ENCODE data around the gene ISL1.

Gene ISL1

DNA sequence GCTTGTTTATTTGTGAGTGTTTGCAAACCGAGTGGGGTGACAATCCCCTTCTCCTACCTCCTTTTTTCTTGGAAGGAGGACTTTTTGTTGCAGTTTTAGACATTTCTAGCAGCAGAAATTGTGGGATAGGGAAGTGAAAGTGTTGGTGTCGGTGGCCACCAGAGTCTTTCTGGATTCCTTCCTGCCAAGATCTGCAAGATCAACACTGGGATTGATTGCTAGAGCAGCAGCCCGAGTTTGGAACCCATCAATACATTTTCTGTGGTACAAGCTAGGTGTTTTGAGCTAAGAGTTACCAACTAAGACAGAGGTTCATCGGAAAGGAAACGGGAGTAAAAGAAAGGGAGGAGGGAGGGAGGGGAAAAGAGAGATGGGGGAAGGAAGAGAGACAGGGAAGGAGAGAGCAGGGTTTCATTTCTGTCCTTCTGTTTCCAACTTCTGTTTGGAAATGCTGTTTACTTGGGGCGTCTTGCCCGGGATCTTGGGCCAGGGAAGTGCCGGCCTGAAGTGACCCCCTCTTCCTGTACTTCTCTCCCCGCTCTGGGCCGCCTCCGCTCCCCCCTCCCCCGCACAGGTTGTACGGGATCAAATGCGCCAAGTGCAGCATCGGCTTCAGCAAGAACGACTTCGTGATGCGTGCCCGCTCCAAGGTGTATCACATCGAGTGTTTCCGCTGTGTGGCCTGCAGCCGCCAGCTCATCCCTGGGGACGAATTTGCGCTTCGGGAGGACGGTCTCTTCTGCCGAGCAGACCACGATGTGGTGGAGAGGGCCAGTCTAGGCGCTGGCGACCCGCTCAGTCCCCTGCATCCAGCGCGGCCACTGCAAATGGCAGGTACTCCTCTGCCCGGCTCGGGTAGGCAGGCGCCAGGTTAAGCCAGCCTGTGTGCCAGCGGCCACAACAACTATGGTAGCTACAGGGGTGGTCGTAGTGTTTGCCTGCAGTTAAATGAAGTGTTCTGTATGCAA, 4.0 kb downstream of the ISL1 start:
- in situ Hi-C loops (cut with MboI; ENCODE audit: low sequenced_read_pairs): no loop called here

DNA sequence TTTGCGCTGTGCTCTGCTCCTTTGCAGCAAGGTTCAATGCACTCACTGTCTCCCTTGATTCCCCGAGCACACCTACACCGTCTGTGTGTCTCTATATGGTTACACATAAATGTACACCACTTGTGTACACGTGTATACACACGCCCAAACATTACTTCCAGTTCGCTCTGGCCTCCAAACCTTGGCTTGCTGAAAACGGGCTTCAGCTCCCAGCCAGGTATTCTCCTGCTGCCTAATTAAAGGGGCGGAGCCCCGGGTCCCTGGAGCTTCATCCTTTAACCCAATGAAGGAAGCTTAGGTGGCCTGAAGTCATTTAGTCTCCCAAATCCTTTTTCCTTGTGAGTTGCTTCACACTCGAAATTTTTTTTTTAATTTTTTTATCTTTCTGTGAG, 4.6 kb downstream of the ISL1 start:
- in situ Hi-C loops (cut with MboI; ENCODE audit: low sequenced_read_pairs): no loop called here

DNA sequence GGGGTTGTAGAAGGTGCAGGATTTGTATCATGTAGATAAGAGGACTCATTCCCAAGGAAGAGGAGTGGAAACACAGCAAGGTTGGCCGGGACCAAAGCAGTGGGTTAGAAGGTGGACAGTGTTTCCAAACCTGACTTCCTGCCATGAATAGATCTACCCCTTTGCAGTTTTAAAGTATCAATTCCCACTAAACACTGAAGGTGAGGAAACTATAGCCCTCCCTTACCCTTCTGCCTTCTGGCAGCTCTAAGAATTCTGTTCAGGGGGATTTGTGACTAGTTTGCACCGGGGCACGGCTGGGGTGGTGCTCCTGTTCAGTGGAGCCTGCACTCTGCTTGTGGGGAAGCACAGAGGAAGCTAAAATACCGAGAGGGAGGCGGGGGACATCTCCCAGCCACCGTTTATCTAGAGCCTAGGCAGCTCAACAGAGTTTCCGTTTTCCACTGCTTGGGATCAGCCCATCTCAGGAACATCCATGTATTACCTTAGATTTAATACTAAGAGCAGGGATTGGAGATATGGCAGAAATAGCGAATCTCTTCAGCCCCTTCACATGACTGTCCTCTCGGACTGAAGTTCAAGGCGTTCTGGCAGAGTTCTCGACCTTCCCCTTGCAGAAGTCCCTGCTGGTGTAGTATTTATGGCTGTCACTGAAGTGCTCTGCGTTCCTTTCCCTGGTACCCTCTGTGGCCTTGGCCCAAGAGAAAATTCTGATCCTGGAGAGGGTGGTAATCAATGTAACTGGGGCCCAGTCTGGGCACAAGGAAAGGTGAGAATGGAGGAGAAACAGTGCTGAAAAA, 5.4 kb downstream of the ISL1 start:
- in situ Hi-C loops (cut with MboI; ENCODE audit: low sequenced_read_pairs): no loop called here

DNA sequence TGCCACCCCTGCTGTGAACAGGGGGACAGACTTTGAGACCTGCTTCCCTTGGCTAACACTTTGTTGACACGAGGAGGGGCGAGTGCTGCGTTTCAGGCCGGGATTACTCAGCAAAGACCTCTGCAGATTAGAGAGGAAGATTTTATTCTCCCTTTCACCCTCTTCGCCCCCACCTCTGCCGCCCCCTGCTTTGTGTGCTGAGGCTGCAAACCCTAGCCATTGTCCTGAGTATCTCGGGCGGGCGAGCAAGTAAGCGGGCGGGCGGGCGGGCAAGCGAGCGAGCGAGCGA, 6.0 kb downstream of the ISL1 start:
- in situ Hi-C loops (cut with MboI; ENCODE audit: low sequenced_read_pairs): no loop called here

DNA sequence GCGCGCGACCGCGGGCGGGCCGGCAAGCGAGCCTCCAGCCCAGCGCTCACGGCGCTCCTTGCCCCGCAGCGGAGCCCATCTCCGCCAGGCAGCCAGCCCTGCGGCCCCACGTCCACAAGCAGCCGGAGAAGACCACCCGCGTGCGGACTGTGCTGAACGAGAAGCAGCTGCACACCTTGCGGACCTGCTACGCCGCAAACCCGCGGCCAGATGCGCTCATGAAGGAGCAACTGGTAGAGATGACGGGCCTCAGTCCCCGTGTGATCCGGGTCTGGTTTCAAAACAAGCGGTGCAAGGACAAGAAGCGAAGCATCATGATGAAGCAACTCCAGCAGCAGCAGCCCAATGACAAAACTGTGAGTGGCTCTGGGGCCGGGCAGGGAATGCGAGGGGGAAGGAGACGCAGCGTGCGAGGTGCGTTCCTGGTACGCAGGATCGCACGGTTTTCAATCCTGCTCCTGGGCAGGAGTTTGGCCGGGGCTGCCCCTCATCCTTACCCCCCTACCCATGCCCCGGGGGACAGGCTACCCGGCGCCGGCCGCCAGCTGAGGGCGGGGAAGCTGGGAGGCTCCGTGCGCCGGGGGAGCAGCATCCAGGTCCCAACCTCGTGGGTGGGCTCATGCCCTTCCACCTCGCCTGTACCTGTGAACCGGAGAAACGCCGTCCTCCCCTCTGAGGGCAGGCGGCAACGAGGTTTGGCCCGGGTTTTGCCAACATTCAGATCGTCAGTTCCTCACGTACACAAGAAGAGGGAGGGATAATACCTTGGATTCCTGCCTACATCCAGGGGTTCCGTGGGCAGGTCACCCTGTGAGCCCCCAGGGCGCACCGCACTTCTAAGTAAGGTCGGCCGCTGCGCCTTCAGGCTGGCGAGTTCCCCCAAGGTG, 6.6 kb downstream of the ISL1 start:
- in situ Hi-C loops (cut with MboI; ENCODE audit: low sequenced_read_pairs): no loop called here

DNA sequence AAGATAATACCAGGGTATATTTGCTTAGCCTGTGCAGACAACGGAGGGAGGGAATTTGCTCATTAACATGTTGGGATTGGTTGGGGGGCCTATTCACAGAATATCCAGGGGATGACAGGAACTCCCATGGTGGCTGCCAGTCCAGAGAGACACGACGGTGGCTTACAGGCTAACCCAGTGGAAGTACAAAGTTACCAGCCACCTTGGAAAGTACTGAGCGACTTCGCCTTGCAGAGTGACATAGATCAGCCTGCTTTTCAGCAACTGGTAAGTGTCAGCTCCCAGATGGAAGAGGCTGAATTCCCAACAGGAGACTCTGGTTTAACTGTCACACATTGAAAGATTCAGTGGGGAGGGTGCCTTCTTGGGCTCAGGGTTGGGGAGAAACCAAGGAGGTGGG, 7.9 kb downstream of the ISL1 start:
- in situ Hi-C loops (cut with MboI; ENCODE audit: low sequenced_read_pairs): no loop called here

DNA sequence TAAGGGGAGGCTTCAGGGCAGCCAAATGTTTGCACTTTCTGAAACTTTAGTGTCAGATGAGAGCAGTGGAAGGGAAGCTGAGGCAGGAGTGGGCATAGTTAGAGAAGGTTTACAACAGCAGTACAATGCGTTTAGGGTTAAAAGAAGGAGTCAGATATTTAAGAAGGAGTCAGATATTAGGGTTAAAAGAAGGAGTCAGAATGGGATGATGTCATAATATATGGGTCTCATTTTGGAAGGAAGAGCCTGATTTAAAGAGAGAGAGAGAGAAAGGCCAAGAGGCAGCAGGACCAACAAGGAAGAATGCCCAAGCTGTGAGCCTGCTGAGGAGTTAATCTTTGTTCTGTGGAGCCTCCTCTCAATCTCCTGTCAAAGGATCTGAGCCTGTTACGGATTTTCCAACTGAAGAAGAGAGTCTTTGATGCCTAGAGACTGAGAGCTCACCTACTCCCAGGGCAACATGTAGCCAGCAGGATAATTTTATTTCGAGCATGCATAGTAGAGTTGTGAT, 9.5 kb downstream of the ISL1 start:
- in situ Hi-C loops (cut with MboI; ENCODE audit: low sequenced_read_pairs): no loop called here

DNA sequence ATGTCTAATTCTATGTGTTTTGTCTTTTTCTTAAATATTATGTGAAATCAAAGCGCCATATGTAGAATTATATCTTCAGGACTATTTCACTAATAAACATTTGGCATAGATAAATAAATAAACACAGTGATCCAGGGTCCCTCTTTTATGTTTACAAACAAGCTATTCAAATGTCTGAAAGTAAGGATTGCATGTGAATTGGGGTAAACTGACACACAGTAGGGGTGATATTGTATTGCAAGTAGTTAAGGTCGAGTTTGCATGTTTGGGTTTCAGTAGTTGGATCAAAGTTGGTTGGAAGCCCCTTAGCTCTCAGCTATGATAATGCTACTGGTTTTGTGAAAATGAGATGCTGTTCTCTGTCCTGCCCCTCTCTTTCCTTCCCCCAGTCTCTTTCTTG, 11.4 kb downstream of the ISL1 start:
- in situ Hi-C loops (cut with MboI; ENCODE audit: low sequenced_read_pairs): no loop called here

DNA sequence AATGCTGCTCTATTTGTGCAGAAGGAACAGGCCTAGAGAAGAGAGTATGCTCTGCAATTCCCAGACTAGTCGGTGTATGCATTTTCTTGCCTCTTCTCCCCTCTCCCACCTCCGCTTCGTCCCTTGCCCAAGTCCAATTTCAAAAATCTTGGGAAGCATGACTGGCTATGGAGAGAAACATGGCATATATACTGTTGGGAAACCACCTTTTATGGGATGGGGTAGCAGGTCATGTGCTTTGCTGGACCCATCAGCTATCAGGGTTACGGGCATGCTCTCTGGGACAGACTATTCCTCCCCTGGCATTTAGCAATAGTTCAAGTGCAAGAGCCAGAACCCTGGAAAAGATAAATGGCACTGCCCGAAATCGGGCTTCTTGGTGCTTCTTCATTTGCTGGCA, 12.0 kb downstream of the ISL1 start:
- in situ Hi-C loops (cut with MboI; ENCODE audit: low sequenced_read_pairs): no loop called here

DNA sequence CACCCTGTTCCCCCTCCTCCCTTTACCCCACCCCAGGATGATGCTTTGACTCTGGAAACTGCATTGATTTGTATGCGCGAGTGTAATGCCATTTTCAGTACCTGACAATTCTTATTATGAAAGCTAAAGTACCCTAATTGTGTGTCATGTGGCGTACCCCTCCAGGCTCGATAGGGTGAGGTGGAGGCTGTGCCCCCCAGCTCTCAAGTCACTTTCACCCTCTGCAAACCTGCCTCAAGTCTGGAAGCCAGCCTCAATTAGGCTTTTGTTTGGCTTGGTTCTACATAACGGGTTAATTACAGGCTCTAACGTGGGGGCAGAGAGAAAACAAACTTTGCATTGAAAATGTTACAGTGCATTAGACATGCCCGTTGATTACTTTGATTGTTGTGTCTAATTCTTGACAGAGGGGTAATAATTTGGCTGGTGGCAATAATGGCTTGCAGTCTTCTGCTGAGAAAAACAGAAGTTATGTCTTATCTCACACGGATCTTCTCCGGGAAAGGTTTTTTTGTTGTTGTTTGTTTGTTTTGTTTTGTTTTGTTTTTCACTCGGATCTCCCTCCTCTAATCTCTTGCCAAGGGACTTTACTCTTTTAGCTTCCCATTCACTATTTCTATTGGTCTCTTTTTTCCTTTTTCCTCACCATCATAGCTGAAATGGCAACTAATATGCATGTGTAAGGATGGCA, 12.6 kb downstream of the ISL1 start:
- in situ Hi-C loops (cut with MboI; ENCODE audit: low sequenced_read_pairs): no loop called here

DNA sequence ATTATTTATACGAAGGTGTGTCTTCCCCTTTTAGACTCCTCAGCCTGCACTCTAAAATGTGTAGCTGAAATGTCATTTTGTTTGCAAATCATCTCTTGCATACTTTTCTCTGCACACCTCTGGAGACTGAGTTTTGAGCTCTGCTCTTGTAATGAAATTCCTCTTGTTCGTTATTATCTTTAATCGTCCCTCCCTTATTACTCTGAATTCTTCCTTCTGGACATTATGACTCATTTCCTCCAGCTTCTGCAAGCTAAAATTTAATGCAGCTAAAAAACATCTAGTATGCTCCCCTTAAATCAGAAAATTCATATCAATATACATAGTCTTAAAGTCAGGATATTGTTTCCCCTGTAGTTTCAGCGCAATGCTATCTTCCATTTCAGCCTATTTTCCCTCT, 13.5 kb downstream of the ISL1 start:
- in situ Hi-C loops (cut with MboI; ENCODE audit: low sequenced_read_pairs): no loop called here

DNA sequence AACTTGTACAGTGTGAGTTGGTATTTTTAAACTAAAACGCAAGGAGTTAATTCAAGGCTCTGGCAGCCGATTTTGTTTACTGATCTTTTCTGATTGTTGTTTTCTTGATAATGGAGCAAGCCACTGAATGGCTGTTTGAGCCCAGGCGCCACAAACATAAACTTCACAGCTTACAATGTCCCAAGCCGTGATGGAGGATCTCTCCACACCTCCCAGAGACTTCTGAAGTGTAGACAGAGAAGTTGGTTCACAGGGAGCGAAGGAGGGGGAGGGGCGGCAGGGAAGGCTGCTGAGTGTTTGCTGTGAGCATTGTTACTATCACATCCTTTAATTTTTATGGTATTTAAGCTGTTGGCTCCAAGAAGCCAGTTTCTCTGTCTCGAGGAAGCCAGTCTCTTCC, 14.7 kb downstream of the ISL1 start:
- in situ Hi-C loops (cut with MboI; ENCODE audit: low sequenced_read_pairs): no loop called here

DNA sequence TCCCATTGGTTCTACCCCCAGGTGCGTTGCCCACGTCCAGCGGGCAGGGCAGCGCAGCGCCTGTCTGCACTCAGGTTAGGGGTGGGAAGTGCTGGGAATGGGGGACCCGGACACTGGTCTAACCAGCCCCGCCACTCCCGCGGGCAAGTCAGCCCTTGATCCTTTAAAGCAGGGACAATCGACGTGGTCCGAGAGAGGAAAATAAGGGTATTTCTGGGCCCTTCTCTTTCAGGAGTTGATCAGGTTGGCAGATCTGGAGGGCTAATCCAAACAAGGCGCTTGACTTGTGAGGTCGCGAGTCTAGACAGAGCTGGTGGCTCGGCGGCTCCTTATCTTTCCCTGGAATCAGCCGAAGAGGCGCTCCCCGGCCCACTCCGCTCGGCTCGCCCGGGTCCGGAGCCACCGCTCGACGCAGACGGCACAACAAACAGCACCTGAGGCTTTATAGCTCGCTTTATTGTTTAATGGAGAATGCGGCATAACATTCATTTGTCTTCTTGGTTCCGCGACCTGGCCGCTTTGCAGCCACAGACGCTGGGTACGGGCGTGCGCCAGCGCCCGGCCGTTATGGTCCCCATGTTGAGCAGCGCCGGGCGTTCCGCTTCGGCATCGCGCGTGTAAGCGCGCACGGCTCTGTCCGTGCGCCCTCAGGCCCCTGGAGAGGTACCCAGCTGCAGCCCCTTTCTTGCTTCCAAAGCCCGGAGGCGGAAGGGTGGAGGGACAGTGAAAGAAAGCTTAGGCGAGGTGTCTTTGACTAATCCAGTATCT, 15.8 kb downstream of the ISL1 start:
- in situ Hi-C loops (cut with MboI; ENCODE audit: low sequenced_read_pairs): no loop called here

DNA sequence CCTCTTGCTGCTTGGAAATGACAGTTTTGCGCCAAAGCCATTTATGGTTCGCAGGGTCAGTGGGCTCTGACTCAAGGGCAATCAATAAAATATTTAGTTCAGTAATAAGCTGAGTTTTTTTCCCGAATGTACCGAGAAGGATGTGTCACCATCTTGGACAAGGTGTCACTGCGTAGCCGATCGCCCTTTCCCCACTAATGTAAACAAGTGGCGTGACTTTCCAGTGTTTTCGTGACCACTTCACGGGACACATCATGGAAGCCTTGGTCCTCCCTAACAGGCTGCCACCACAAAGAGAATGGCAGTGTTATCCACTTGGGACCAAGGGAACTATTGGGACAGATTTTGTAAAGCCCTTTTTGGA, 16.4 kb downstream of the ISL1 start:
- in situ Hi-C loops (cut with MboI; ENCODE audit: low sequenced_read_pairs): no loop called here

DNA sequence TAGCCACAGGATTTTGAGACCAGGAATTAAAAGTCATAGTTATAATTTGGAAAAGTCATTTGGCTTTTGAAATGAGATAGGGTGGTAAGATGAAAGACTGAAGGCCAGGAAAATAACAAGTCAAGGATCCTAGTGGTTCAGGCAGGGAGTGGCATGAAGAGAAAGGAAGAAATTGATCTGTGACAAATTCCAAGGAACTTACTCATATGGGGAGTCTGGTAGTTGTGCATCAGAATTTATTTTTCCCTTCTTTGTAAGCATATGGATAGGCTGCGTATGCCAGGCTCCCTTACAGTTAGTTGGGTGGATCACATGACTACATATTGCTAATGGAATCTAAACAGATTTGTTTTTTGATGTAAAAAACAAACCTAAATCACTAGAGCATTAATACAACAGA, 21.0 kb downstream of the ISL1 start:
- in situ Hi-C loops (cut with MboI; ENCODE audit: low sequenced_read_pairs): no loop called here

DNA sequence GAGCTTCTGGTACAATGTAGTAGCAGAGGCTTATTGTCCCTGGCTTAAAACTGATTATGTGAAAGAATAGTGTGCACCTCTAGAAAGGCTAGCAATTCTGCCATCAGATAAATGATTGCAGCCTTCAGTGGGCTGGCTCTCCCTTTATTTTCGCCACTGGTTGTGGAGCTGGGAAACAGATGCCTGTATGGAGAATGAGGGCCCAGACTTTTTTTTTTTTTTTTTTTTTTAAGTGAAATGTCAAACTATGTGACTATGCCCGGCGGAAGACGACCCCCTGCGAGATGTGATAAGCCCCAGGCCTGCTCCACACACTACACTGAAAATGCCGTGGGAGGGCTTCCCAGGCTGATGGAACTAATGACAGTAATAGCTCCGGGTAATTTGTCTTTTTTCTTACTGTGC, 28.7 kb downstream of the ISL1 start:
- in situ Hi-C loops (cut with MboI; ENCODE audit: low sequenced_read_pairs): no loop called here

DNA sequence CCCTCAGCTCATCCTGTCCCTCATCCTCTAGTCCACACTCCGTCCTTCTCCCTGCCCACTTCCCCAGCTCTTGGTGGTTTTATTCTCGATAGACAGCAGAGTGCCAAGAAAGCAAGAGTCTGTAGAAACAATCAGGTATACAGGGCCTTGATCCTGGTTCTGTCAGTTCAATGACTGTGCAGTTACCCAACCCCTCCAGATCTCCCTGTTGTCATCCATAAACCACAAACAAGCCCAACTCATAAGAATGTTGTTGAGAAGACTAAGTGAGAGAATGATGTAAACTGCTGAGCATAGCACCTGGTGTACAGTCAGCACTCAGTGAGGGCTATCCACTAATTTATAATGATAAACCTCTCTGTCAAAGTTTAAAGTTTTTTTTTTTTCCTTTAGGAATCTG, 31.3 kb downstream of the ISL1 start:
- in situ Hi-C loops (cut with MboI; ENCODE audit: low sequenced_read_pairs): no loop called here

DNA sequence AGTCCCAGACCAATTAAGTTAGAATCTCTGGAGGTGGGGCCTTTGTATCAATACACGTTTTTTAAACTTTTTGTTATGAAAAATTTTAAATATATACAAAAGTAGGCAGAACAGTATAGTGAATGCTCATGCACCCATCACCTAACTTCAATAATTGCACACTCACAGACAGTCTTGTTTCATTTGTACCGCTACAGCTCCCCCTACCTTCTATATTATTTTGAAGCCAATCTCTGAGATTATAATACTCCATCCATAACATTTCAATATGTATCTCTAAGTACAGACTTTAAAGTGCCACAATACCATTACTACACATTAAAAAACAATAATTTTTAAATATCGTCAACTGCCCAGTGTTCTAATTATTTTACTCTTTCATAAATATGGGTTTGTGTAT, 32.9 kb downstream of the ISL1 start:
- in situ Hi-C loops (cut with MboI; ENCODE audit: low sequenced_read_pairs): no loop called here

DNA sequence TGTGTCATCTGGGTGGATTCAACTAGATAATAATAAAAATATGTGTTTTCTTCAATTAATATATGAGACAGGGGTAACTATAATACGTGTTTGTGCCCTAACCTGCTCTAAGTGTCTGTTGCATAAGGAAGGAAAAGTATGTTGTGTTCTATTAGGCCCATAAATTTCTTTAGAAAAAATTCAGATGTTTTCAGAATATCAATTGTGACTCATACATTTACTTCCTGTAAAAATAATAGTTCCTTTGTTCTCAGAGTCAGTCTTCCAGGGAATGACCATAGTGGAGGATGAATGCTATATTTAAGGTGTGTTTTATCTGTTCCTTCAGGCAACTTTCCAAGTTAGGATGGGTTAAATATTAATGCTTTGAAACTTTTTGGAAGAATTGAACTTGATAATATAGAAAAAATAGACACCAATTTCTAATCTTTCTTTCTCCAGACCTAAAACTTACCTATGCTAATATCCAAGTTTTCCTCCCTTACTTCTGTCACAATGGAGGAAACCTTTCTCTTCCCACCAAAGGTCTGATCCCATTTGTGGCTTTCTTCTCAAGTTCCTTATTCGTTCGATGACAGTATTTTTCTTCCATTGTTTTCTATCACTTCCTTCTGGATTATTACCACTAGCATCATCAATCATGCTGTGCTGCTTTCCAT, 49.9 kb downstream of the ISL1 start:
- in situ Hi-C loops (cut with MboI; ENCODE audit: low sequenced_read_pairs): no loop called here
